G401 (cell line): ENCODE data around the gene IFI44L. TPM values are rescaled to one million over a fixed set of nuclear protein-coding genes. Genes with fewer than 3 reads are reported as not detected.

Experiments
- DNase-seq: peaks from one replicate; pipeline ENCODE4 v3.0.0-alpha.2; 2015; ENCODE audit warnings: low spot score
- in situ Hi-C: cut with HindIII; loops from 2 replicates; pipeline ENCODE4 v1.10.0; 2016; ENCODE audit warnings: low sequenced_read_pairs, mixed read lengths
- total RNA-seq: library from RNA; depleted of rRNA; stranded (reverse); fragments of >200 nt; shearing (Covaris generic); gene quantifications from 2 replicates; pipeline ENCODE4 v1.2.3, GENCODE V29; 2014

Gene IFI44L
- total RNA-seq, 1 experiment from 2014 or later = not detected

GRCh38 chr1:78630600-78630999 is 10.4 kb downstream of the IFI44L start:
- in situ Hi-C loops = no loop called here

DNA sequence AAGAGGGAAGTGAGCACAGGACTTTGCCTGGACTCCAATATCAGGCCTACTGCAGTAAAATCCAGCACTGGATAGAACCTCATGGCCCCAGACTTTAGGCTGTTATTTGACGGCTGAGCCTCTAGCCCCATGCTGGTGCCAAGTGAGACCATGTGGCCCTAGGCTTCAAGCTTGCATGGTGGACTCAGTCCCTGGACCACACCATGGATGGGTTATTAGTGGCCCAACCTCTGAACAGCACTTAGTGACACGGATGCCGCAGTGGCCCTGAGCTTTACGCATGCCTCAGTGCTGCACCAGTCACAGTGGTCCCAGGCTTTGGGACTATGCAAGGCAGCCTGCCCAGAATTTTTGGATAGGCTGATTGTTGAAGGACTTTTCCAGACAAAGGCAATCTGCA is 13.0 kb downstream of the IFI44L start:
- in situ Hi-C loops = no loop called here
- no peak for DNase-seq

More at GRCh38 chr1:78630600-78630999, 10.4 kb downstream of the IFI44L start:
- no peak for DNase-seq

GRCh38 chr1:78640462-78640861 is 20.2 kb downstream of the IFI44L start:
- in situ Hi-C loops = no loop called here
- no peak for DNase-seq

DNA sequence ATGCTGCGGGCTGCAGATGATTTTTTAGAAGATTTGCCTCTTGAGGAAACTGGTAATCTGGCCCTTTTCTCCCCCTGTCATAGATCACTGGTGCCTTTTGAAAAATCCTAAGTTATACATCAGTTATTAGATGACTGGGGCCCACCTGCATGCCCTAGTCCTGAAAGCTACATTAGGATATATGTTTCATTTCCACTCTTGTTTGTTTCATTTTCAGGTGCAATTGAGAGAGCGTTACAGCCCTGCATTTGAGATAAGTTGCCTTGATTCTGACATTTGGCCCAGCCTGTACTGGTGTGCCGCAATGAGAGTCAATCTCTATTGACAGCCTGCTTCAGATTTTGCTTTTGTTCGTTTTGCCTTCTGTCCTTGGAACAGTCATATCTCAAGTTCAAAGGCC is 21.3 kb downstream of the IFI44L start:
- in situ Hi-C loops = no loop called here
- DNase-seq = no peak

DNA sequence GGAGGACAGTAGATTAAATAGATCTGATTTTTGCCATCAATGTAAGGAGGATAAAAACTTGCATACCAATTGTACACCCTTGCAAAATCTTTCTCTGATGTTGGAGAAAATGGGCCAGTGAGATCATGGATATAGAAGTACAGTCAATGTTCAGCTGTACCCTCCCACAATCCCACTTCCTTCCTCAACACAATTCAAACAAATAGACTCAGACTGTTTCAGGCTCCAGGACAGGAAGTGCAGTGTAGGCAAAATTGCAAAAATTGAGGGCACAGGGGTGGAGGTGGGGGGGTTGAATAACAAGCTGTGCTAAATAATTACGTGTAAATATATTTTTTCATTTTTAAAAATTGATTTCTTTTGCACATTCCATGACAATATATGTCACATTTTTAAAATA is 25.5 kb downstream of the IFI44L start:
- no peak for DNase-seq
- in situ Hi-C loops = no loop called here

GRCh38 chr1:78647238-78647637 is 27.0 kb downstream of the IFI44L start:
- no peak for DNase-seq
- in situ Hi-C loops = no loop called here

GRCh38 chr1:78649628-78650027 is 29.4 kb downstream of the IFI44L start, which contains the start of gene IFI44:
TSS of gene IFI44 (plus strand) at chr1:78649831. CDS start at chr1:78650196, 365 bp downstream.
- in situ Hi-C loops = no loop called here
- DNase-seq = peak; percentile 26

- in situ Hi-C loops = no loop called here
- no peak for DNase-seq
Measured at GRCh38 chr1:78650114-78650660, 29.9 kb downstream of the IFI44L start.

DNA sequence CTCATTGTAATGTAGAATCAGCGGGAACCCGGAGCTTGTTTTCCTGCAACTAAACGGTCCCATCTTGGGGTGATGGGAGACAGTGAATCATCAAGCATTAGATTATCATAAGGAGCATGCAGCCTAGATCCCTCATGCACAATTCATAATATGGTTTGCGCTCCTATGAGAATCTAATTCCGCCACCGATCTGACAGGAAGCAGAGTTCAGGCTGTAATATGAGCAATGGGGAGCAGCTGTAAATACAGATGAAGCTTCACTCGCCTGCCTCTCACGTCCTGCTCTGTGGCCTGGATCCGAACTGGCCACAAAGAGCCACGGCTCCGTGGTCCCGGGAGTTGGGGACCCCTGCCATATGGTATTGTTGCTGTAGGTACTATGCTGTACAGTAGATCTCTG is 31.0 kb downstream of the IFI44L start:
- DNase-seq = no peak
- in situ Hi-C loops = no loop called here

- DNase-seq = no peak
- in situ Hi-C loops = no loop called here
Measured at GRCh38 chr1:78652019-78652560, 31.8 kb downstream of the IFI44L start.

DNA sequence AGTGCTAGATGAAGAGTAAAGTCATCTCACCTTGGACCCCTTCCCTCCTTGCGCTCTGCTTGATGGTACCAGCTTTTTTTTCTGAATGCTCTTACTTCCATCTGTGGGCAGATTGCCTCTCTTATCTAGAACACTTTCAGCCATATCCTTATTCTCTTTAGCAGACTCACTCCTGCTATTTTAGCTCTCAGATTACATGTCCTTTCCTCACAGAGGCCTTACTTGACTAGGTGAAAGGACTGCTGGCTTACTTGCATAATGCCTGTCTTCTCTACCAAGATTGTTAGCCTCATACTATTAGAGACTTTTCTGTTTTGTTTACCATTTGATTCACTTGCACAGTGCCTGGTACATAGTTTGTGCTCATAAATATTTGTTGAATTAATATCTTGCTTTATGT is 38.7 kb downstream of the IFI44L start:
- DNase-seq = no peak
- in situ Hi-C loops = no loop called here

- in situ Hi-C loops = no loop called here
- no peak for DNase-seq
Measured at GRCh38 chr1:78663923-78664322, 43.7 kb downstream of the IFI44L start.

GRCh38 chr1:78664763-78665162 is 44.5 kb downstream of the IFI44L start:
- DNase-seq = no peak
- in situ Hi-C loops = no loop called here

GRCh38 chr1:78665809-78666208 is 45.6 kb downstream of the IFI44L start:
- in situ Hi-C loops = no loop called here
- DNase-seq = no peak

DNA sequence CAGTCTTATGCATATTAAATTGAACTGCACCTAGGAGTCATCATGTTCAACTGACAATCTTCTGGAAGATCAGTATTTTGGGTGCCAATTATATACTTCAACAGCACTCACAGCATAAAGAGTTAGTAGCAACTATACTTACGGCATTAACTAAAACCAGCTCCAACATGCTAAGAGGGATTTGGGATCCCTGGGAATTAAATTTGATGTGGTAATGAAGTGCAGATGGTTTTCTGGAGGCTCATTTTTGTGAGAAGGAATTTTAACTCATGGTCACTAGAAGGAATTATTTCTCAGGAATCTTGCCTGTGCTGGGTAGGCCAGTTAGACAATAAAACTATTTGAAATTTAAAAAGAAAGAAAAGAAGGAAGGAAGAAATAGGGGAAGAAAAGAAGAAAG is 47.7 kb downstream of the IFI44L start:
- DNase-seq = no peak
- in situ Hi-C loops = no loop called here

- no peak for DNase-seq
- in situ Hi-C loops = no loop called here
Measured at GRCh38 chr1:78668427-78668826, 48.2 kb downstream of the IFI44L start.

DNA sequence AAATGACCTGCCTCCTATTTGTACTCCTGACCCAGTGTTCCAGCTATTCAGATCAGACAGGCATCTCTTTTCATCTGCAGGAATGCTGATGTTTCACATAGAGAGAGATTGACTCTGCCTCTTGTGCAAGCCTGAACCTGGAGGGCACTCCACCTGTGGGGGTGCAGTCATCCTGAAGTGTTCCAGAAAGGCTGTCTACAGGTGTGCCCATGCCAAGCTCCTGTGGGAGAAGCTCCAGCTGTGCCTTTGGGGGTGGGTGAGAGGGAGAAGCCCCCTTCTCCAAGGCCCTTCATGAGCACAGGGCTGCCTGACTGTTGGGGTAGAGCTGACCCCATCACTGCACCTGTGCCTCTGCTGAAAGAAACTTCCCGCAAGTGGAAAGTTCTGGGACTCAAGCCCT is 52.2 kb downstream of the IFI44L start:
- in situ Hi-C loops = no loop called here
- DNase-seq = no peak

DNA sequence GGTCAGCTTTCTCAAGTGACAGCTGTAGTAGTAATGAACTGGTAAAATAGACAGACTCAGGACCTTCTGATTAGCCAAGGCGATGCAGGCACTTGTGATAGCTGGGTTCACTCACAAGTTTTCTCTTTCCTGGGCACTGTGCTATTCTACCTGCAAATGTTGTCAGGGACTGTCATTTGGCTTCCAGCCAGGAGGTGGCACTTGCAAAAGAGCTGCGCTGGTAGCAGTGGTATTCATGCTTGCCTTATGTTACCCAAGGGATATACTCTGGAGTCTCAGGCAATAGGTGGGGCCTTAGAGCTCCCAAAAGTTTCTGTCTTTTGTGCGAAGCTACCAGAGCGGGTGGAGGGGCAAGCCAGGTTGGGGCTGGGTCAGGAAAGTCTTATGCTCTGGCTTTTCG is 52.9 kb downstream of the IFI44L start:
- no peak for DNase-seq
- in situ Hi-C loops = no loop called here

DNA sequence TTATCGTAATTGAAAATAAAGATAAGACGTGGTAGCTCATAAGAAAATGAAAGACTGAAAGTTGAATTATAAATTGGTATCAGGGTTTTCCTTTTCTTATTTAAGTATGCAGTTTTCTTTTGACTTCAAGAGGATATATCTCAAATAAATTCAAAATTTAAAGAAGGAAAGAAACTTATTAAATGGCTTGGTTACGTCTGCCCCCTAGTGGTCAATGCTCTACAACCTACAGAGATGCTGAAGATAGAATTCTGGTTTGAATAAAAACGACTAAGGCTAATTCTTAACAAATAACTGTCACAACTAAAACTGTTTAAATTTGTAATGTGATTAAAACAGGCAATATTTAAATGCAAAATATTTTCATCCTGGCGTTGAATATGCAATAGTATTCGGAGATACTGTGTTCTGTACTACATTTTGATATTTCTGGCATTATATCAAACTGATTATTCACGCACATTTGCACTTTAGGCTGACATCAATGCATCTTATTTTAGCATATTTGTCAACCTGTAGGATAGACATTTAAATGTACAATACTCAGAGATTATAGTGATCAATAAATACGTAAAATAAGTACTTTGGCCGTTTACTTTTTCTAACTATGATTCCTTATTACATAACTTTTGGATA is 56.2 kb downstream of the IFI44L start:
- DNase-seq = peak; percentile 40
- in situ Hi-C loops = no loop called here

DNA sequence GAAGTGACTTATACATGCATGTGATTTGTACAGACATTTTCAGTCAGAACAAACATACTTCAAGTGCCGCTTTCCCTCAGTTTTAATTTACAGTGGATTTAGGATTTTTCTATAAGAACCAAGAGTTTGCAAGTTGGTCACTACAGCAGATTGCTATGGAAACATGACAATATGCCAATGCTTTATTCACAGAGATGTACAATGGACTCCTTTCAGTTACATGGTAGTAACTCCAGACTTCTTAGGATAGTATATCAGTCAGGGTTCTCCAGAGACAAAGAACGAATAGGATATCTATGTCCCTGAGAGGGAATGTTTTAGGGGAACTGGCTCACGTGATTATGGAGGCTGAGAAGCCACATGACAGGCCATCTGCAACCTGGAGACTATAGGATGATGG is 56.7 kb downstream of the IFI44L start:
- in situ Hi-C loops = no loop called here
- no peak for DNase-seq

DNA sequence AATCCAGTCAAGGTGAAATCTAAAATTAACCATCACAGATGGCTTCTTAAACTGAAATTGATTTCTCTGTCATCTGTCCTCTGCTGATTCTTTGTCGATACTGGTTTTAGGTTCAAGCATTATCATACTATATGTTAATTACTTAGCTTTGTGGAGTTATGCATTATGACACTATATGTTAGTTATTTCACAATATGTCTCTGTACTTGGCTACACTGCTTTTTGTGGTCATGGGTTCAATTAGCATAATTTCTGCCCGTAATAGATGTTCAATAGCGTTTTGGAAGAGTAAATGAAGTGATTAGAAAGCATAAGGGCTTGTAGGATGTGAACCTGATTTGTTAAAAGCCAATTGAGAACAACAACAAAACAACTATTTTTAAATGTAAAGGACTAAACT is 57.5 kb downstream of the IFI44L start:
- no peak for DNase-seq
- in situ Hi-C loops = no loop called here
